PFSK-1 (cell line): ENCODE data around the gene MLF1.

Experiments used
- FOXP2 ChIP-seq: optimal IDR thresholded peaks from 2 replicates; pipeline ENCODE3; 2011; ENCODE audit warnings: borderline replicate concordance, control low read depth, inconsistent platforms; ENCODE audit not compliant: insufficient read depth; ENCODE audit errors: extremely low read length, extremely low read depth
- POLR2AphosphoS5 ChIP-seq: IDR thresholded peaks from 2 replicates; pipeline ENCODE4 v1.6.1; 2012; ENCODE audit warnings: low read depth, mild to moderate bottlenecking, control low read depth, low read length, moderate library complexity
- SIN3A ChIP-seq: IDR thresholded peaks from 2 replicates; pipeline ENCODE4 v1.6.1; 2012; ENCODE audit warnings: mild to moderate bottlenecking, low read length, moderate library complexity, borderline replicate concordance; ENCODE audit not compliant: insufficient read depth
- TAF1 ChIP-seq: IDR thresholded peaks from 2 replicates; pipeline ENCODE4 v1.6.1; 2012; ENCODE audit warnings: low read length, control low read depth, borderline replicate concordance; ENCODE audit not compliant: insufficient read depth
- TF ChIP-seq, protein P1 (sequence below), 2 experiments: IDR thresholded peaks; 2 replicates each; pipeline versions ENCODE4 v1.6.1 to v1.8.0; 2011 to 2012; ENCODE audit warnings: low read depth in 2 of 2, low read length in 2 of 2, control low read depth in 1 of 2, inconsistent platforms in 1 of 2, mild to moderate bottlenecking in 1 of 2, moderate library complexity in 1 of 2; ENCODE audit not compliant: insufficient read depth in 1 of 2

Gene MLF1

DNA sequence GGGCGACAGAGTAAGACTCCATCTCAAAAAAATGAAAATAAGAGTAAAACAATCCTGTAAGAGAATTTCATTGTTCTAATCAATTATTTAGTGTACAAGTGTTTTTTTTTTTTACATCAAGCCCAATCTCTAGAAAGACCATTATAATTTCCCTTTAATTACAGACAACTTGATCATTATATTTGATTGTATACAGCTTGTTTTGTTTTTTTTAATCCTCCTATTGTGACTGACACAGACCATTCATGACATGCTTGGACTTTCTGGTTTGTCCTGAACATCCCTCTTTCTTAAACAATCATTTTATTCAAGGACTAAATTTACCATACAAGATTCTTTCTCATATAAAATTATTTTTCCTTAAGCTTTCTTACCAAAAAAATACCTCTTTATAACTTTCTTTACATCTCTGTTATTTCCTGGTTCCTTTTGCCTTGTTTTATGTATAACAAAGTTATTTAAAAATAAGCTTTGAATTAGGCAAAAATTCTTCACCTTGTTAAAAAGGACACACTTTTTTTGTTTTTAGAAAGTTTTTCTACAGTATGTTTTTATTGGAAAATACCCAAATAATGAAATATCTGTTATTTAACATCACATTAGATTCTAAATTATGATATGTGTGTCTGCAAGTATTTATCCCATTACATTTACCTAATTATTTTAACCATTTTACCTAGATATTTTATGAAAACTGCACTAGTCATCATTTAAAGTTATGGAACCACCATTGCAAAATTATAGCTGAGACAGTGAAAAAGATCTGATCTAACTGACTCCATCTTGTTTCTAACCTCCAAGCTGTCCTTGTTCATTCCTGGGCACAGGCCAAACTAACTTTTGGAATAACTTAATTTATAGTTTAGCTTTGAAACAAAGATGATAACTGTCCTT is 47.2 kb downstream of the MLF1 start:
- TF ChIP-seq SIN3A (no peak), TAF1 (no peak), POLR2AphosphoS5 (no peak), FOXP2 (no peak)
- TF ChIP-seq, protein P1, sequence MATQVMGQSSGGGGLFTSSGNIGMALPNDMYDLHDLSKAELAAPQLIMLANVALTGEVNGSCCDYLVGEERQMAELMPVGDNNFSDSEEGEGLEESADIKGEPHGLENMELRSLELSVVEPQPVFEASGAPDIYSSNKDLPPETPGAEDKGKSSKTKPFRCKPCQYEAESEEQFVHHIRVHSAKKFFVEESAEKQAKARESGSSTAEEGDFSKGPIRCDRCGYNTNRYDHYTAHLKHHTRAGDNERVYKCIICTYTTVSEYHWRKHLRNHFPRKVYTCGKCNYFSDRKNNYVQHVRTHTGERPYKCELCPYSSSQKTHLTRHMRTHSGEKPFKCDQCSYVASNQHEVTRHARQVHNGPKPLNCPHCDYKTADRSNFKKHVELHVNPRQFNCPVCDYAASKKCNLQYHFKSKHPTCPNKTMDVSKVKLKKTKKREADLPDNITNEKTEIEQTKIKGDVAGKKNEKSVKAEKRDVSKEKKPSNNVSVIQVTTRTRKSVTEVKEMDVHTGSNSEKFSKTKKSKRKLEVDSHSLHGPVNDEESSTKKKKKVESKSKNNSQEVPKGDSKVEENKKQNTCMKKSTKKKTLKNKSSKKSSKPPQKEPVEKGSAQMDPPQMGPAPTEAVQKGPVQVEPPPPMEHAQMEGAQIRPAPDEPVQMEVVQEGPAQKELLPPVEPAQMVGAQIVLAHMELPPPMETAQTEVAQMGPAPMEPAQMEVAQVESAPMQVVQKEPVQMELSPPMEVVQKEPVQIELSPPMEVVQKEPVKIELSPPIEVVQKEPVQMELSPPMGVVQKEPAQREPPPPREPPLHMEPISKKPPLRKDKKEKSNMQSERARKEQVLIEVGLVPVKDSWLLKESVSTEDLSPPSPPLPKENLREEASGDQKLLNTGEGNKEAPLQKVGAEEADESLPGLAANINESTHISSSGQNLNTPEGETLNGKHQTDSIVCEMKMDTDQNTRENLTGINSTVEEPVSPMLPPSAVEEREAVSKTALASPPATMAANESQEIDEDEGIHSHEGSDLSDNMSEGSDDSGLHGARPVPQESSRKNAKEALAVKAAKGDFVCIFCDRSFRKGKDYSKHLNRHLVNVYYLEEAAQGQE (IDR thresholded peaks at IDR 0.05; ENCODE audit: insufficient read depth in 1 of 2, low read depth in 2 of 2, low read length in 2 of 2): no peak

DNA sequence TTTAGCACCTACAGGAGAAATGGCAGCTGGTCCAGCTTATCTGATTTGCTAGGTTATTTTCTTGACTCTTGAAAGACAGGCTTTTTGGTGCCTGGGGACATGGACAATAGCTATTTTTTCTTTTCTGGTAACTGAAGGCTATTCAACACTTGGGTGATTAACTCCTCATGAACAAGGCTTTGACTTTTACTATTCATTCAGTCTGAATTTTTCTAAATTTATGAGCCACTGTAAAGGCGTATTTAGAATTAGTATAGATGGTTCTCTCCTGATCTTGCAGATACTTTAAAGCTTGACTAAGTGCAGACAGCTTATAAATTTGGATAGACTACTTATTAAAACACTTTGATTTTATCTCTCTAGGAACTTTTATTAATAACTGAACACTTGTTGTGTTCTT is 54.9 kb downstream of the MLF1 start:
- TF ChIP-seq TAF1 (no peak), FOXP2 (no peak), SIN3A (no peak), POLR2AphosphoS5 (no peak)
- TF ChIP-seq, protein P1 (IDR thresholded peaks at IDR 0.05; ENCODE audit: insufficient read depth in 1 of 2, low read depth in 2 of 2, low read length in 2 of 2): no peak

DNA sequence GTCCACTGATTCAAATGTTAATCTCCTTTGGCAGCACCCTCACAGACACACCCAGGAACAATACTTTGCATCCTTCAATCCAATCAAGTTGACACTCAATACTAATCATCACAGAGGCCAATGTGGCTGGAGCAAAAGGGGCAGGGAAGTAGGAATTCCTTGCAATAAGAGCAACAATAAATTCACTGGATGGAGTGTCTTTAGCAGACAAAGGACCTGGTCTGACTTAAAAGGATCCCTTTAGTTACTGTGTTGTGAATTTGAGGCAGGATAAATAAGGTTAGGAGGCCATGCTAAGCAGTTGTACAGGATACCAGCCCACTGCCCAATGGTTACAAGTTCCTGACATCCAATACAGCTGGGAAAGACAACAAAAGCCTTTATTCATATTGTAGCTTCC is 61.0 kb downstream of the MLF1 start:
- TF ChIP-seq, protein P1 (IDR thresholded peaks at IDR 0.05; ENCODE audit: insufficient read depth in 1 of 2, low read depth in 2 of 2, low read length in 2 of 2): no peak
- TF ChIP-seq SIN3A (no peak), POLR2AphosphoS5 (no peak), TAF1 (no peak), FOXP2 (no peak)

DNA sequence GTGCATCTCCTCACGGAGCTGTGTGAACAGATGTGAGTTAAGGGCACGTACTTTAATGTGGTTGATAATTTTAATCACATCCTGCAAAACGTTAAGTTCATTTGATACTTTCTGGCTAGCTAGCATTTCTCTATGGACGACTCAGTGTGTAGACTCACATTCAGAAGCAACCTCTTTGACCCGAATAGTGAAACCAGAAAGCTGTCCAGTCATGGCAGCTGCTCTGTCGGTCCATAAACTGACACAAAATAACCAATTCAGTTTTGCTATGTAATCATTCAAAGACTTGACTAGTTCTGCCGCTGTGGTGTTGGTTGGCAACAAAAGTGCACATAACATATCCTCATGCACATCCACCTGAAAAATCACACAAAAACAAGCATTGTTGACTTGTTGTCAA is 69.7 kb downstream of the MLF1 start:
- TF ChIP-seq SIN3A (no peak), TAF1 (no peak), POLR2AphosphoS5 (no peak), FOXP2 (no peak)
- TF ChIP-seq, protein P1 (IDR thresholded peaks at IDR 0.05; ENCODE audit: insufficient read depth in 1 of 2, low read depth in 2 of 2, low read length in 2 of 2): no peak
